Endothelial cell of umbilical vein (primary cell): Measurements from ENCODE around the gene SMR3A. TPM values are rescaled to one million over a fixed set of nuclear protein-coding genes. Genes with fewer than 3 reads are reported as not detected.

Source experiments
- BruUV-seq: library from RNA; stranded (reverse); fragments of 400-500 nt; replicated peaks from 2 replicates; lab custom pipeline; 2021; lab: Mats Ljungman, UMichigan
- CTCF ChIA-PET: fragments of 300-600, 350-600 bp; sonication (Branson Sonifier 250); formaldehyde crosslinking; loops from one replicate; lab custom pipeline; 2021; ENCODE audit warnings: antibody characterized with exemption, inconsistent platforms; lab: Charles Lee
- POLR2A ChIA-PET: fragments of 300-600, 350-600 bp; sonication (Branson Sonifier 250); formaldehyde crosslinking; loops from one replicate; lab custom pipeline; 2021; ENCODE audit warnings: antibody characterized with exemption, inconsistent platforms; lab: Charles Lee
- DNase-seq: peaks from one replicate; pipeline ENCODE4 v3.0.0-alpha.2; 2011; ENCODE audit warnings: low read depth, low spot score
- FAIRE-seq: peaks from 2 replicates; lab custom pipeline; 2011; peaks lifted over from hg19 to GRCh38; lab: Jason Lieb, UNC
- H2AFZ ChIP-seq: 2 replicates; pipeline ENCODE4 v1.6.0; 2012; ENCODE audit warnings: low read depth, low read length, control low read depth, inconsistent platforms
- H3K27ac ChIP-seq: 2 replicates; pipeline ENCODE4 v1.5.1; 2011; ENCODE audit warnings: low read depth, mild to moderate bottlenecking, control low read depth, low read length, moderate library complexity; ENCODE audit not compliant: insufficient read depth
- H3K27me3 ChIP-seq, 2 experiments: 2 replicates each; pipeline versions ENCODE4 v1.6.0 to v1.6.1; 2011; ENCODE audit warnings: low read length in 2 of 2, mixed read lengths in 1 of 2; ENCODE audit not compliant: control insufficient read depth in 2 of 2, insufficient read depth in 2 of 2
- H3K36me3 ChIP-seq, 2 experiments: 2 replicates in 1 of 2; 3 replicates in 1 of 2; pipeline ENCODE4 v1.5.1; 2011; ENCODE audit warnings: low read length in 2 of 2, mild to moderate bottlenecking in 1 of 2, moderate library complexity in 1 of 2; ENCODE audit not compliant: control insufficient read depth in 2 of 2, insufficient read depth in 2 of 2; ENCODE audit errors: extremely low read depth in 1 of 2
- H3K4me1 ChIP-seq: 3 replicates; pipeline ENCODE4 v1.5.1; 2011; ENCODE audit warnings: mild to moderate bottlenecking, low read length; ENCODE audit not compliant: control insufficient read depth, insufficient read depth; ENCODE audit errors: extremely low read depth
- H3K4me2 ChIP-seq: 2 replicates; pipeline ENCODE4 v1.6.1; 2011; ENCODE audit warnings: low read length, control low read depth, mixed read lengths; ENCODE audit not compliant: insufficient read depth
- H3K4me3 ChIP-seq, 3 experiments: fragments of 200-600 bp in 1 of 3; sonication (generic), shearing (Covaris generic) in 1 of 3; replicated peaks in 1 of 3; 2 replicates each; pipeline ENCODE4 v1.5.1; 2011 to 2016; ENCODE audit warnings: control low read depth in 3 of 3, low read length in 3 of 3, mild to moderate bottlenecking in 2 of 3, inconsistent platforms in 1 of 3, low read depth in 1 of 3, moderate library complexity in 1 of 3; ENCODE audit not compliant: insufficient read depth in 1 of 3
- H3K79me2 ChIP-seq: 2 replicates; pipeline ENCODE4 v1.6.0; 2012; ENCODE audit warnings: low read length, inconsistent platforms; ENCODE audit not compliant: control insufficient read depth, insufficient read depth
- H3K9ac ChIP-seq: replicated peaks from 2 replicates; pipeline ENCODE3; 2011; ENCODE audit warnings: low read length, control low read depth; ENCODE audit not compliant: insufficient read depth; ENCODE audit errors: extremely low read depth
- H3K9me1 ChIP-seq: replicated peaks from 3 replicates; pipeline ENCODE4 v1.6.0; 2011; ENCODE audit warnings: mild to moderate bottlenecking, low read length; ENCODE audit not compliant: control insufficient read depth, insufficient read depth; ENCODE audit errors: extremely low read depth
- H3K9me3 ChIP-seq: replicated peaks from 2 replicates; pipeline ENCODE4 v1.5.1; 2012; ENCODE audit warnings: low read length, inconsistent platforms; ENCODE audit not compliant: control insufficient read depth, insufficient read depth
- H4K20me1 ChIP-seq: replicated peaks from 2 replicates; pipeline ENCODE3; 2011; ENCODE audit warnings: mild to moderate bottlenecking, low read length; ENCODE audit not compliant: control insufficient read depth, insufficient read depth; ENCODE audit errors: extremely low read depth
- CTCF ChIP-seq, 2 donors: IDR thresholded peaks; 1 replicate in 1 of 2; 2 replicates in 1 of 2; pipeline ENCODE4 v1.5.1; 2011; ENCODE audit warnings: low read length in 2 of 2, mild to moderate bottlenecking in 2 of 2, moderate library complexity in 2 of 2, control low read depth in 1 of 2, inconsistent platforms in 1 of 2, low read depth in 1 of 2; ENCODE audit not compliant: insufficient read depth in 1 of 2; ENCODE audit errors: extremely low read depth in 1 of 2
- EZH2 ChIP-seq: IDR thresholded peaks from 2 replicates; pipeline ENCODE4 v1.6.1; 2012; ENCODE audit warnings: borderline replicate concordance, low read depth, mild to moderate bottlenecking, moderate library complexity, low read length, inconsistent platforms; ENCODE audit not compliant: severe bottlenecking
- FOS ChIP-seq: IDR thresholded peaks from 2 replicates; pipeline ENCODE4 v1.6.1; 2011; ENCODE audit warnings: mild to moderate bottlenecking, low read length, moderate library complexity, borderline replicate concordance; ENCODE audit not compliant: insufficient read depth
- GATA2 ChIP-seq: IDR thresholded peaks from 2 replicates; pipeline ENCODE4 v1.7.0; 2011; ENCODE audit warnings: low read depth, mild to moderate bottlenecking, moderate library complexity, mixed read lengths, low read length; ENCODE audit not compliant: insufficient read length, insufficient read depth
- JUN ChIP-seq: IDR thresholded peaks from 2 replicates; pipeline ENCODE4 v1.6.1; 2011; ENCODE audit warnings: borderline replicate concordance, low read depth; ENCODE audit not compliant: insufficient read length, insufficient read depth
- MAX ChIP-seq: IDR thresholded peaks from 2 replicates; pipeline ENCODE4 v1.6.1; 2011; ENCODE audit not compliant: insufficient read depth, insufficient read length
- MYC ChIP-seq: IDR thresholded peaks from one replicate; pipeline ENCODE4 v1.6.1; 2011; ENCODE audit warnings: mild to moderate bottlenecking, low read depth, low read length
- POLR2A ChIP-seq: IDR thresholded peaks from 2 replicates; pipeline ENCODE4 v1.6.1; 2012; ENCODE audit warnings: low read depth, mild to moderate bottlenecking, control low read depth, low read length
- POLR2AphosphoS5 ChIP-seq: IDR thresholded peaks from 2 replicates; pipeline ENCODE4 v1.6.1; 2012; ENCODE audit warnings: low read depth, mild to moderate bottlenecking, control low read depth, low read length, moderate library complexity; ENCODE audit not compliant: insufficient read depth
- dilution Hi-C: fragments of 300-500 bp; cut with MboI; formaldehyde crosslinking; loops from one replicate; pipeline ENCODE4 v1.15.0; 2019; ENCODE audit warnings: low sequenced_read_pairs; ENCODE audit not compliant: extremely low pct_ligation_motif_present
- intact Hi-C: fragments of 100-400 bp; cut with micrococcal nuclease; formaldehyde crosslinking; loops from one replicate; pipeline ENCODE4 v1.10.0; 2022
- polyA plus RNA-seq, 4 experiments: library from polyadenylated mRNA; depleted of rRNA in 3 of 4; stranded (reverse) in 3 of 4; unstranded in 1 of 4; fragments of >200 nt; gene quantifications; 2 replicates each; pipeline versions ENCODE4 v1.2.1 to v1.2.3, GENCODE V29; 2011 to 2012; ENCODE audit warnings: missing spikeins in 1 of 4
- total RNA-seq: library from RNA; stranded (reverse); gene quantifications from 2 replicates; pipeline ENCODE4 v1.2.3, GENCODE V29; 2021

SMR3A gene
- total and polyA plus RNA-seq, 2 donors (not counting 3 experiments of a cell fraction or from before 2014, with no cell fraction given), result not detected

GRCh38 chr4:70380578-70380977 lies 20.0 kb downstream of the SMR3A start:
- no TSS peak for BruUV-seq
- TF ChIP-seq MAX, result no peak
- no peak for TF ChIP-seq GATA2
- no peak for TF ChIP-seq POLR2AphosphoS5
- TF ChIP-seq FOS, result no peak
- TF ChIP-seq CTCF (IDR thresholded peaks at IDR 0.05; ENCODE audit: extremely low read depth in 1 of 2, insufficient read depth in 1 of 2, low read depth in 1 of 2, low read length in 2 of 2), result no peak
- TF ChIP-seq EZH2, result no peak
- no peak for TF ChIP-seq MYC
- TF ChIP-seq POLR2A, result no peak
- TF ChIP-seq JUN, result no peak
- CTCF ChIA-PET, result no interaction called here

More at GRCh38 chr4:70380578-70380977, 20.0 kb downstream of the SMR3A start:
- dilution Hi-C loops, result no loop called here
- Histone ChIP-seq H3K9me3 (no peaks in the 10 kb centered on the region), H3K9ac (no peak overlapping the region), H3K79me2 (no peaks in the 10 kb centered on the region), H3K4me2 (no peak overlapping the region), H3K36me3 (no peaks in the 10 kb centered on the region), H3K4me3 (no peak overlapping the region), H3K27me3 (no peaks in the 10 kb centered on the region), H3K27ac (no peak overlapping the region), H3K4me1 (no peaks in the 10 kb centered on the region), H4K20me1 (no peaks in the 10 kb centered on the region), H2AFZ (no peak overlapping the region), H3K9me1 (no peaks in the 10 kb centered on the region)
- intact Hi-C loops, result no loop called here
- no peak for FAIRE-seq
- no peak for DNase-seq
- POLR2A ChIA-PET, result no interaction called here
